ENCODE results near the gene MRTFA. TPM values are rescaled to one million over a fixed set of nuclear protein-coding genes. Genes with fewer than 3 reads are reported as not detected.

The MRTFA gene
- total RNA-seq, 1 experiment from 2014 or later, result 44.7 TPM

GRCh38 chr22:40624770-40625169, 11.7 kb downstream of the MRTFA start:
- Histone ChIP-seq H4K20me1 (ENCODE audit: insufficient read depth) (peaks cover 21% of the 10 kb centered on the region), H3K27me3 (ENCODE audit: insufficient read depth, low read depth) (no peaks in the 10 kb centered on the region), H3F3A (ENCODE audit: insufficient read depth, low read depth) (peaks cover 38% of the 10 kb centered on the region), H3K4me3 (no peak overlapping the region), H3K27ac (no peak overlapping the region), H3K79me2 (ENCODE audit: low read depth) (peaks cover 94% of the 10 kb centered on the region), H3K4me2 (no peak overlapping the region), H3K9me3 (ENCODE audit: insufficient read depth, low read depth) (peaks cover 10% of the 10 kb centered on the region; the same call in 1 of the 2 replicates), H3K9me2 (ENCODE audit: insufficient read depth) (no peaks in the 10 kb centered on the region), H2AFZ (no peak overlapping the region), H3K4me1 (replicated peaks; ENCODE audit: insufficient read depth) (peaks cover 12% of the 10 kb centered on the region), H3K36me3 (ENCODE audit: low read depth) (no peaks in the 10 kb centered on the region)
- no TSS peak for BruUV-seq (replicated peaks)
- POLR2A ChIA-PET (ENCODE audit: unreplicated experiment), result no interaction called here
- intact Hi-C loops (cut with micrococcal nuclease; ENCODE audit: unreplicated experiment), result loop anchor here (5.0 kb wide), 1 partner anchor 37 kb away; no protein-coding TSS in a partner anchor
- CTCF ChIA-PET, result interaction anchor here (0.6 kb wide), 1 partner anchor 16 kb away, joined by 5 read pairs; no protein-coding TSS in a partner anchor
- DNase-seq, result no peak
- no peak for TF ChIP-seq EZH2 (IDR thresholded peaks at IDR 0.05; ENCODE audit: low read depth)
- TF ChIP-seq CTCF (conservative IDR thresholded peaks at IDR 0.05), result no peak

- Histone ChIP-seq H3K9me2 (ENCODE audit: insufficient read depth) (no peaks in the 10 kb centered on the region), H3K9me3 (ENCODE audit: insufficient read depth, low read depth) (peaks cover 16% of the 10 kb centered on the region), H3F3A (ENCODE audit: insufficient read depth, low read depth) (peaks cover 43% of the 10 kb centered on the region), H3K79me2 (ENCODE audit: low read depth) (peaks cover 83% of the 10 kb centered on the region), H2AFZ (no peak overlapping the region), H3K4me3 (no peak overlapping the region), H3K4me1 (replicated peaks; ENCODE audit: insufficient read depth) (peaks cover 5% of the 10 kb centered on the region; the same call in 1 of the 2 replicates), H3K27me3 (ENCODE audit: insufficient read depth, low read depth) (no peaks in the 10 kb centered on the region), H4K20me1 (ENCODE audit: insufficient read depth) (peaks cover 3% of the 10 kb centered on the region), H3K27ac (0 out of 2 replicates have a peak overlapping the region, but pooled peaks have one; percentile 44), H3K4me2 (no peak overlapping the region), H3K36me3 (ENCODE audit: low read depth) (no peaks in the 10 kb centered on the region)
- intact Hi-C loops (cut with micrococcal nuclease; ENCODE audit: unreplicated experiment), result no loop called here
- ChIA-PET CTCF (no interaction called here), POLR2A (ENCODE audit: unreplicated experiment) (no interaction called here)
- no TSS peak for BruUV-seq (replicated peaks)
- no peak for DNase-seq
- TF ChIP-seq EZH2 (IDR thresholded peaks at IDR 0.05; ENCODE audit: low read depth) (no peak), CTCF (conservative IDR thresholded peaks at IDR 0.05) (no peak)
Measured at GRCh38 chr22:40621309-40622151, 15.0 kb downstream of the MRTFA start.

GRCh38 chr22:40620464-40621046, 16.0 kb downstream of the MRTFA start:
- DNase-seq, result peak in 1 of 2 experiments; percentile 82
- H4K20me1 ChIP-seq (ENCODE audit: insufficient read depth), result peaks cover 7% of the 10 kb centered on the region
- CTCF ChIA-PET, result no interaction called here

More at GRCh38 chr22:40620464-40621046, 16.0 kb downstream of the MRTFA start:
- Histone ChIP-seq H3K4me1 (replicated peaks; ENCODE audit: insufficient read depth) (peaks cover 5% of the 10 kb centered on the region; the same call in 1 of the 2 replicates), H3K79me2 (ENCODE audit: low read depth) (peaks cover 82% of the 10 kb centered on the region), H3F3A (ENCODE audit: insufficient read depth, low read depth) (peaks cover 43% of the 10 kb centered on the region), H3K4me3 (no peak overlapping the region), H3K4me2 (no peak overlapping the region), H3K27me3 (ENCODE audit: insufficient read depth, low read depth) (no peaks in the 10 kb centered on the region), H3K27ac (peak overlapping the region; percentile 44), H3K9me2 (ENCODE audit: insufficient read depth) (no peaks in the 10 kb centered on the region), H3K9me3 (ENCODE audit: insufficient read depth, low read depth) (peaks cover 16% of the 10 kb centered on the region), H2AFZ (no peak overlapping the region), H3K36me3 (ENCODE audit: low read depth) (no peaks in the 10 kb centered on the region)
- TF ChIP-seq CTCF (conservative IDR thresholded peaks at IDR 0.05) (no peak), EZH2 (IDR thresholded peaks at IDR 0.05; ENCODE audit: low read depth) (no peak)
- POLR2A ChIA-PET (ENCODE audit: unreplicated experiment), result no interaction called here
- intact Hi-C loops (cut with micrococcal nuclease; ENCODE audit: unreplicated experiment), result no loop called here
- no TSS peak for BruUV-seq (replicated peaks)

All from PC-9 (cell line).